Measurements from ENCODE around the gene WDR86.

DNA sequence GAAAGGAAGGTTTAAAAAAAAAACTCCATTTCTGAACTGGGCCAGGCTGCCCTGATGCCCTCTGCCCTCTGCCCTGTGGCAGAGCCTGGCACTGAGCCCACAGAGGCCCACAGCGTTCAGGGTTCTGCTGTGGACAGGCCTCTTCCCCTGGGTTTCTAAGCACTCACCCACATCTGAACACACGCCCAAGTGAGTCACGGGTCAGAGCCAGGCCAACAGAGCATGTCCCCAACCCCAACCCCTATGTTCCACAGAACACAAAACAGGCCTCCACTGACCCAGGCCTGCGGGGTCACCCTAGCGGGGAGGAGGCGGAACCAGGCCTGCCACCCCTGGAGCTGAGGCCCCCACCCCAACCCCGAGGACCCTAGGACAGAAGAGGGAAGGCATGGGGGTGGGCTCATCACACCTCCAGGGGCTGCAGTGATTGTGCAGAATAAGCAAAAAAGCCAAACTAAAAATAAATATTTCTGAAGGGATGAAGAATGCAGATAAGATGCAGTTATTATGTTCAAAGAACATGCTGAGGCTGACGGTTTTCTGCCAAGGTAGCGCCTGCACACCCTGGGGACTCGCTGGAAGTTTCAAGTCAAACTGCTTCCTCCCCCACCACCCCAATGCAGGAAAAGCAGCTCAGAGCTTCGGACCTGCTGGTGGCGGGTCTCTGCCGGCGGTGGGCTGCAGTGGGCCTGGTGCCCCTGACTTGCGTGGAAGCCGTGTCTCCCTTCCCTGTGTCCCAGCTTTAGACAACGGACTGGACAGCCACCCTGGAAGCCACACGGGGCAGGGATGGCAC is 5.4 kb downstream of the WDR86 start:
- TF ChIP-seq EZH2 (optimal IDR thresholded peaks at IDR 0.05; ENCODE audit: low read depth, low read length), result no peak
- TF ChIP-seq, protein P1, sequence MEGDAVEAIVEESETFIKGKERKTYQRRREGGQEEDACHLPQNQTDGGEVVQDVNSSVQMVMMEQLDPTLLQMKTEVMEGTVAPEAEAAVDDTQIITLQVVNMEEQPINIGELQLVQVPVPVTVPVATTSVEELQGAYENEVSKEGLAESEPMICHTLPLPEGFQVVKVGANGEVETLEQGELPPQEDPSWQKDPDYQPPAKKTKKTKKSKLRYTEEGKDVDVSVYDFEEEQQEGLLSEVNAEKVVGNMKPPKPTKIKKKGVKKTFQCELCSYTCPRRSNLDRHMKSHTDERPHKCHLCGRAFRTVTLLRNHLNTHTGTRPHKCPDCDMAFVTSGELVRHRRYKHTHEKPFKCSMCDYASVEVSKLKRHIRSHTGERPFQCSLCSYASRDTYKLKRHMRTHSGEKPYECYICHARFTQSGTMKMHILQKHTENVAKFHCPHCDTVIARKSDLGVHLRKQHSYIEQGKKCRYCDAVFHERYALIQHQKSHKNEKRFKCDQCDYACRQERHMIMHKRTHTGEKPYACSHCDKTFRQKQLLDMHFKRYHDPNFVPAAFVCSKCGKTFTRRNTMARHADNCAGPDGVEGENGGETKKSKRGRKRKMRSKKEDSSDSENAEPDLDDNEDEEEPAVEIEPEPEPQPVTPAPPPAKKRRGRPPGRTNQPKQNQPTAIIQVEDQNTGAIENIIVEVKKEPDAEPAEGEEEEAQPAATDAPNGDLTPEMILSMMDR (IDR thresholded peaks at IDR 0.05; ENCODE audit: low read length), result no peak
- TF ChIP-seq EZH2phosphoT487 (IDR thresholded peaks at IDR 0.05; ENCODE audit: low read length), result no peak

Measured in MM.1S (cell line).